KG1 (cell line): ENCODE data around the gene ITPR2.
"Not testable (repeated sequence)": the region's sequence is repeated elsewhere in the genome, so short reads cannot be mapped to it uniquely, and the experiment has no call there.

Experiments
- DNase-seq: peaks from one replicate; lab custom pipeline; 2025; lab: John Stamatoyannopoulos, UW

ITPR2 gene

DNA sequence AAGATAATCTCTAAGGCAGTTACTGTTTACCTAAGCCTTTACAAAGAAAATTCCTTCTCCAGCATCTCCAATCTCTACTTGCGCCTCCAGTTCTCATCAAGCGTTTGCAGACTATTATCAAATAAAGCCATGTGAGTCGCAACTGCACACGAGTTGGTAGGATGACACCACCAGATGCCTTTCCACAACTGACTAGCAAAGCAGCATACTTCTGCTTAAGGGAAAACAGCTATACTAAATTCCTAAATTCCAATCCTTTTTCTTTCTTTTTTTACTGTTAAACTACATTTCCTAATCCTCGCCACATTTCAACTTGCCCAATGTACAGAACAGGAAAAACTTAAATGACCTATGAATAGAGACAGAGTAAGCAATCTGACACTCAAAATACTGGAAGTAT is 166.7 kb downstream of the ITPR2 start:
- DNase-seq = no peak

DNA sequence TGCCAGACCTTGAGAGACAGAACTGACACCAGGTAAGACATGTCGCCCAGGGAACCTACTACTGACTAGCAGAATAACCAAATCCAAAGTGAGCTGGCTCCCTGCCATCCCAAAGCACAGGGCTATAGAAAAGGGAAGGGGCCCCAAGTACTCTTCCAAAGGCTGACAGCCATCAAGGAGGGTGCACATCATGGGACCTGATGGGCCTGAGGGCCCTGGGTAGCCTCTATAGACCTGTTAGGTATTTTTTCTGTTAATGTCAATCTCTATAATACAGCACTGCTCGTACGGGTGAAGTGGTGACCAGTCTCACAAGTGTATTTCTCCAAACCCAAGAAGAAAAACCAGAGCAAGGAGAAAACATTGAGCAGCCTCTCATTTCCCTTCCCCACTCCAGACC is 171.6 kb downstream of the ITPR2 start:
- DNase-seq = no peak

DNA sequence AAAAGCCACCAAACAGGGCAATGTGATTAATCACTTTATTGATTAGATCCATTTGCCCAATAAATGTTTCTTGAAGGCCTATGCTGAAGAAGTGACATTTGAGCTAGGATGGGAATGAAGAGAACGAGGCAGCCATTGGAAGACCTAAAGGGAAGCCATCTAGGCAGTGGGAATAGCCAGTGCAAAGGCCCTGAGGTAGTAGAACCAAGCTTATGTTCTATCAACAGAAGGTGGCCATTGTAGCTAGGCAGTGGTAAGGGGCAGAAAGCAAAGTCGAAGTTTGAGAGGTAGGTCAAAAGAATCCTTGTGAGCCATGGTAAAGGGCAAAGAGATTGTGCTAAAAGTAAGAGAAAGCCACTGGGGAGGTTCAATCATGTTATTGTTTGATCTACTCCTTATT is 173.1 kb downstream of the ITPR2 start:
- DNase-seq = no peak

DNA sequence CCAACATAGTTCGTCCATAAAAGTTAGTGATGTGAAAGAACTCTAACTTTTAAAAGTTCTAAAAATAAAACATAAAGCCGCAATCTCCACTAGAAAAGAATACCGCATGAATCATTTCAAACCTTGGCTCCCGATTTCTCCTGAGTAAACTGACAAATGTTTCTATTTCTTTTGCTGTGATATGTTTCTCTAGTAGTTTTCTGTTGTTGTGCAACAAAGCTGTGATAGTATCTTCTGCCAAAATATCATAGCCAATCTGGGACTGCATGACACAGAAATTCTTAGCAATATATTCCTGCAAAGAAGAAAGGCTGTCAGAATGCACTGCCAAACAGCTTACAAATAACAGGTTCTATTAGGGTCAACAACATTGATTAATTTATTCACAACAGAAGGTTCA is 174.0 kb downstream of the ITPR2 start:
- no peak for DNase-seq

DNA sequence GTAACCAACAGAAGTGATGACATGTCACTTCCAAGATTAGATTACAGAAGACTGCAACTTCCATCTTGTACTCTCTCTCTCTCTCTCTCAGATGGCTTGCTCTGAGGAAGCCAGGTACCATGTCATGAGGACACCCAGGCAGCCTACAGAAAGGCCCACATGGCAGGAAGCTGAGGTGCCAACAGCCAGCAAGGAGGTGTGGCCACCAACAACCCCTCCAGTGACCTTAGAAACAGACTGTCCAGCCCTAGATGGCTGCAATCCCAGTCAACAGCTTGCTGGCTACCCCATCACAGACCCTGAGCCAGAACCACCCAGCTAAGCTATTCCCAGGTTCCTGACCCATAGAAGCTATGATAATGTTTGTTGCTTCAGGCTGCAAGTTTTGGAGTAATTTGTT is 178.4 kb downstream of the ITPR2 start:
- DNase-seq = no peak

DNA sequence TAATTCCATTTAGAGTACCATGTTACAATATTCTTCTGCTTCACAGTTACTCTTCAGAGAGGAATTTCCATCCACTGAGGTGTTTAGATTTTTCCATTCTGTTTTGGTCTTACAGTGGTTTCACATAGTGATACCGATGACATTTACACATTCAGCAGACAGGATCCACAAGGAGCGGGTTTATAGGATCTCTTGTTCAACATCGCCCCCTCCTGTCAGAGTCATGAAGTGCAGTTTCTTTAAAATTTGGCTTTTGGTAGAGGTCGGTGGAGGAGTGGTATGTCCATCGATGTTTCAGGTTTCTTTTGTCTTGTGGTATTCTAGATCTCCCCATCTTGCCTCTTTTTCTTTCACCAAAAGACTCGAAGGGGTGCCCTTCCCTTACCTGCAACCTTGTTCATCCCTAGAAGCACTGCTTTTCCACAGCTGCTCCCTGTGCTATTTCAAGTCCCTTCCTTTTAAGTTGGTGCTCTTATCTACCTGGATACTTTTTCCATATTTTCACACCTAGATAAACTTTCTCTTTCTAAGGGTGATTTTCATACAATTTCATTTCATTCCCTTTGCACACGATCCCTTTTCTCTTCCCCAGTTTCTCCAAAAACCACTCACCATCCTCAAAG is 181.3 kb downstream of the ITPR2 start:
- DNase-seq = peak; percentile 73

DNA sequence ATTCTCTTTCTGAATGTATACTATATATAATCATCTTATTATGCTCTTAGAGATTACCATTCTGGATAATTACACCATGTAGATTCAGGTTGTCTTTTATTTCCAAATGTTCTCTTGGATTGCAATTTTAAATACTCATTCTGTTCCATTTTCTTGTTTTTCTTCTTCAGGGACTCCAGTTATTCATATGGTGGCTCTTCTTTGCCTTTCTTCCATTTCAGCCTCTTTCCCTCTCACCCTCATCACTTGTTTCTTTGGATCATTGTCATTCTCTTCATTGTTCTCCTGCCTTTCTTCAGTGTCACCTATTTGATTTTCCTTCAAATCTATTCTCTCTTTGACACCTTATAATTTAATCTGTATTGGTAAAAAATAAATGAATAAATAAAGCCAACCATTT is 182.0 kb downstream of the ITPR2 start:
- DNase-seq = no peak

DNA sequence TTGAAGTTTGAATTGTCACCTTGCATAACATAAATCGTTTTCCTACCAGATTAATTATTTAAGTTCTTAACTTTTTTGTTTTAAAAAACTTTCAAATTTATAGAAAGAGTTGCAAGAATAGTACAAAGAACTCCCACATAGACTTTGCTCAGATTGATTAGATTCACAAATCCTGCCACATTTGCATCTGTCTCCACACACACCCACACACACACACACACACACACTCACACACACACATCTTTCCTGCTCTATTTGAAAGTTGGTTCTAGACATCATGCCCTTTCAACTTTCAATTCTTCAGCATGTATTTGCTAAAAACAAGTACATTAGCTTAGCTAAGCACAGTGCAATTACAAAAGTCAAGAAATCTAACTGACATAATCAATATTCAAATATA is 184.0 kb downstream of the ITPR2 start:
- no peak for DNase-seq

DNA sequence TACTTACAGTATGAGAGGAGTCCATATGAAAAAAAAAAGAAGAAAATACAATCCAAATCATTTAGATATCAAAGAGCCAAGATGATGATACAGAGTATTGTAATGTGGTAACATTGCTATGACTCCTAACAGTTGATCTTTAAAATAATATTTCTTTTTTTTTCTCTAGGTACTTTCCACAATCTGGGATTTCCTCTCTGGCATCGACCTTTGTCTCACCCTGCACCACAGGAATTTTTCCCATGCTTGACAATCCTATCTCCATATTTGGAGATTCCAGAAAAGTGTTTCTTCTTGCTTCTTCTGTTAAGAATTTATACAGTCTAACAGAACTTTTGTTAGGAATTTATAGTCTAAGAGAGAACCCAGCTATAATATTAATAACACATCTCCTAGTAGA is 184.4 kb downstream of the ITPR2 start:
- no peak for DNase-seq

DNA sequence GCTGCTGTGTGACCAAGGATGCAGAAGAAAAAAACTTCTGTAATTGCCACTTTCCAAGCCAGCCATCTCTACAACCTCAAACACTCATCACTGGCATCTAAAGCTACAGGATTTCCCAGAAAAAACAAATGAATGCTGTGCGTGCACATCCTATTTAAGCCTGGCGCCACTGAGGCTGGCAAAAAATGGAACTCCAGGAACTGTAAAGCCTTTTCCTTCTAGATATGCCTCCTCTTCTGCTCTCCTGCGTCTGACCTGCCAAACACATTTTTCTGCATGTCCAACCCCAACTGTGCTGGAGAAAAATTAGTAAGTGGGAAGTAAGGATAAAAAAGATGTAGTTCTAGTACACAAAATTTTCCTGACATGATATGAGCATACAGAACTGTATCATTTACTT is 184.9 kb downstream of the ITPR2 start:
- no peak for DNase-seq

DNA sequence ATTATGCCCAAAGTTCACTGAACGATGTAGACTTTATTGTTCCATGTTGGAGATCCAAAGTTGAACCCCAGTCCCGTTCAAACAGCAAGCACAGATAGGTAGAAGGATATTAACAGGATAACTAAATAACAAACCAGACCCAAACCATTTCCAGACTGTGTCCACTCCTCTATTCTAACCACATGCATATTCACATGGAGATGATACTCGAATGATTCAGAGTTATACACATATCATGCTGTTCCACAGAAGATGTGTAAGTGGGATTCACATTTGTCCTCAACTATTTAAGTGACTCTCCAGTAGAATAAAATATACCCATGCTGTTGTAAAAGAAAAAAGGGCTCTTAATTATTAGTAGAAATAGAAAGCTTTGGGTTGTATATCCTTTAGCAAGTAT is 185.9 kb downstream of the ITPR2 start:
- DNase-seq = no peak

DNA sequence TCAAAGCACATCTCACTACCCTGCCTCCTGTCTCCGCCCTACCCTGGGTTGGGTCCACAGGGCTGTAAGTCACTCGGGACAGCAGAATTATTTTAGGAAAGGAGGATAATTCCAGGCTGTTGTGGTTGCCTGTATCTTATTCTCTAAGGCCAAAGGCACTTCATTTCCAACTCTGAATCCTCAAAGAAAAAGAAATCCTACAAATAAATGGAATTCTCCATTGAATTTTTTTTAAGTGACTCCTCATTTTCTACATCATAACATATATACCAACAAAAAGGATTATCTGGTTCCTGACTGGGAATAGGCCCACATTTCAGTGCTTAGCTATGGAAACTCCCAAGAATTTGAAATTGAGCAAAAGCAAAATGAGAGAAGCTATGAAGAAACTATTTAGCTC is 186.4 kb downstream of the ITPR2 start:
- no peak for DNase-seq

DNA sequence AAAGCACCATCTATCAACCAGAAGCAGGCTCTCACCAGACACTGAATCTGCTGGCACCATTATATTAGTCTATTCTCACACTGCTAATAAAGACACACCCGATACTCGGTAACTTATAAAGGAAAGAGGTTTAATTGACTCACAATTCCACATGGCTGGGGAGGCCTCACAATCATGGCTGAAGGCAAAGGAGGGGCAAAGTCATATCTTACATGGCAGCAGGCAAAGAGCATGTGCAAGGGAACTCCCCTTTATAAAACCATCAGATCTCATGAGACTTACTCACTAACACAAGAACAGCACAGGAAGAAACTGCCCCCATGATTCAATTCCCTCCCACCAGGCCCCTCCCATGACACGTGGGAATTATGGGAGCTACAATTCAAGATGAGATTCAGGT is 188.6 kb downstream of the ITPR2 start:
- not testable (repeated sequence) for DNase-seq

DNA sequence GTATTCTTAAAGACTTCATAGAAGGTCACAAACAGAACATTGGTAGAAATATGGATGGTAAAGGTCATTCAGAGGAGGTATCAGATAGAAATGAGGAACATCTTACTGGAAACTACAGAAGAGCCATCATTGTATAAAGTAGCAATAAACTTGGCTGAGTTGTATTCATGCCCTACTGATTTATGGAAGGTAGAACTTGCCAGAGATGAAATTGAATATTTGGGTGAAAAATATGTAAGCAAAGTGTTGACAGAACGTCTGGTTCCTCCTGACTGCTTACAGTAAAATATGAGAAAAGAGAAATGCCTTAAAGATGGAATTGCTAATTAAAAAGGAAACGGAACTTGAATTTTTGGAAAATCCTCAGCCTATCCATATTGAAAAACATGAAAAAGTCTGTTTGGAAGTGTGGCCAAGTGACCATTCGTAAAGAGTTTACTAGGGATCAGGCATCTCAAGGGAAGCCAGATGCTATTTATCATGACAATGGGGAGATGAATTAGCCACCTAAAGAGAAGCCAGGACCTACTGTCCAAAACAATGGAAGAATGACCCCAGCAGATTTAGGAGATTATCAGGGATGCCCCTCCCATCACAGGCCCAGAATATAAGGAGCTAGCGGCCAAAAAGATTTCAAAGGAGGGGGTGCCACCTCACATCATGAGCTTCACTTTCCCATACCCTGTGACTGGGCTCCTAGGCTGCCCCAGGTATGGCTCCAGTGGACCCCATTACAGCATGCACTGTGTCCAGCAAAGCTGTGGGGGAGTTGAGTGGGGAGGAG is 189.3 kb downstream of the ITPR2 start:
- no peak for DNase-seq

DNA sequence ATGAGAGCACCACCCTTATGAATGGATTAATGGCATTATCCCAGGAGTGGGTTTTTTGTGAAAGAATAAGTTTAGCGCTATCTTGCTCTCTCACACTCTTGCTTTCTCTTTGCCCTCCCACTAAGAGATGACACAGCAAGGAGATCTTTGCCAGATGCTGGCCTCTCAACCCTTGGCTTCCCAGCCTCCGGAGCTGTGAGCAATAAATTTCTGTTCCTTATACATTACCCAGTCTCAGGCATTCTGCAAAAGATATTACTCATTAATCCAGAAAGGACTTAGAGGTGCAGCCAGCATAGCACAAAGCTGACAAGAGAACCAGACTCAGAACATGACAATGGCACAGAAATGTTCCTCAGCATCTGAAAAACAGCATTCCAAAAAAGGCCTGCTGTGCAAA is 190.6 kb downstream of the ITPR2 start:
- DNase-seq = no peak

DNA sequence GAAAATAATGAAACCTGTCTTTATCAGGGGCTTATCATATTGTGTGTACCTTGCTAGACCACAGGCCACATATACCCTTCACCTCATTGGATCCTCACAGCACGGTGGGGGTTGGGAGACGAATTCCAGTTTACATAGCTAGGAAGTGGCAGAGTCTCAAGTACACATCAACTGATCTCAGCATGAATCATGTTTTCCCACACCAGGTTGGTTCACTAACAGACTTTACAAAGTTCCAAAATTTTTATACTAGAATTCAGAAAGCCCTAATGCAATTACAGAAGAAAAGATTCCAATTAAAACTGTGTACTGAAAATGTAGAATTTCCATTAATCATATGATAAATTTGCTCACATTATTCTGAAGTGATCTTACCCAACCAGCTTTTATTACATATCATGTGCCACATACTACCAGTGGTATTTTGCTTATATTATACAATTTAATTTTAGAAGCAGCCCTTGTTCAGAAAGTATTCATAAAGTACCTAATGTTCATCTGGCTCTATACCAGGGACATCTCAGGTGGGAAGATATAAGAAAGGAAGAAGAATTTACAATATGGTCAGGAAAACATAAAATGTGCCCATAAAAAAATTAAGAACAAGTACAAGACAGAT is 196.2 kb downstream of the ITPR2 start:
- no peak for DNase-seq

DNA sequence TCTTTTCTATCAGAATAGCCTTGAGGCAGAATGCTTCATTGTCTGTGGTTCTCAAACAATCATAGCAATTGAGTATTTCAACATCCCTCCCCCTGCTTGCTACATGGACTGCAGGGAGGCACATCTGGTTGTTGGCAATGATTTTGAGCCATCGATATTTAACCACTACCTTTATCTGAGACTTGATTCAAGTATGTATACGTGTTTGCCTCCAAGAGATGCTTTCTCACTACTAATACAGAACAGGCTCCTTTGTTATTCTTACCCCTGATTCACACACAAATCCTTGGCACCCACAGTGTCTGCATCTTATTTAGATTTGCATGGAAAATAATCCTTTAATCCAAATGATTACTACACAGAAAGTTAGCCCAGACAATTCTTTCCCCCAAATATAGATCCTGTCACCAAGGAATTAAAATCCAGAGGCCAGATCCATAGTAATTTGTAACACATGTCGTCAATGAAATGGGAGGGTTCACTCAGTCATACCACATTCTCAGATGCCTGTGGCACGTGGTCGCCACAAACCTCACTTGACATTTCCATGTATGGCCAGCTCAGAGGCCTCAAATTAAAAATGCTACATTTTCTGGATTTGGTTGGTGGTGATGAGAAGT is 199.3 kb downstream of the ITPR2 start:
- DNase-seq = no peak

DNA sequence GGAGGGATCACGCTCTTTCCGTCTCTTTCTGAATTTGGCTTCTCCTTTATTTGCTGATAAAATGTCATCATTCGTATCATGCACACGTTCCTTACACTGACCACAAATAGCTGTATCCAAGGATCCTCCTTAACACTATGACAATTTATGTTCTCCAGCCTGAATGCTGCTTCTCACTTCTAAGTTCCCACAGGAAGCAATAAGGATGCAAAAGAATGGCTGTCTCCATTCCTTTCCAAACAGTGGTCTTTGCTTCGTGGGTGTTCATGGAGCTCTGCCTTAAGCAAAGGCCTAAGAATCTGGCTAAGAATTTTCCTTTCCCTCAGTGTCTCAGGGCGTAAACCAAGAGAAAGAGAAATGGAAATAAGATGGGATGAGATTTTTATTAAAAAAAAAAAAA is 200.2 kb downstream of the ITPR2 start:
- DNase-seq = no peak

DNA sequence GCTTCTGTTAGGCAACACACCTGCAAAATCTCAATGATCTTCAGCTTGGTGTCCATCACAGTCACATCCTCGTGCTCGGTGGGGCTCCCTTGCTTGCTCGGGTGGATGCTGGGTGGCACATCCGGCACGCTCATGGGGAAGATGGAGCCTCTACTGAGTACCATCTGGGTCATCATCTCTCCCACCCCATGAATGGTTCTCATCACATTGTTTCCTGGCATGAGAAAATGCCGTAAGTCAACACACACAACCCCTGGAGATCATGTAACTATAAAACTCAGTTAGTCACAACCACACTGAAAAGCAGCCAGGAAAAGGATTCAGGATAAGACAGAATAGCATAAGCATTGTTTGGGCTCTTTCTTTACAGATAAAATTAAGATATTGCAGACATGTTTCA is 201.1 kb downstream of the ITPR2 start:
- DNase-seq = no peak

DNA sequence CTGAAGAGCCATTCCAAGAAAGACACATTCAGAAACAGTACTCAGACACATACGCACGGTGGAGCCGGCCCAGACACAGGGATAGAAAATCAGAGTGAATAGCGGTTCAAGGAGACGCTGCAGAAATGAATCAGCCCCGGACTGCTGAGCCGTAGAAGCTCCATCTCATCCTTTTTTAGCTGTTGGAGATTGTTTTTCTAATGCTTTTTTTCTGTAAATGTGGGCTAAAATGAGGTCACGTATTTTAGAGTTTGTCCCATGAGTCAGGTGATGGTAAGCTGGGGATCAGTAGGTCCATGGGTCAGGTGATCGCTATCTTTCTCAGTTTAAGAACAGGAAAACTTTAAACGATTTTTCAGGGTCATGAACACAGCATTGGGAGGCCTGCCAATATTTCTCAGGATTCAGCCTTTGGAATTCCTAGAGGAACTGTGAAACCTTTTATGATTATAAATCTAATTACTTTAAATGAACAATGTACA is 202.4 kb downstream of the ITPR2 start:
- DNase-seq = no peak

DNA sequence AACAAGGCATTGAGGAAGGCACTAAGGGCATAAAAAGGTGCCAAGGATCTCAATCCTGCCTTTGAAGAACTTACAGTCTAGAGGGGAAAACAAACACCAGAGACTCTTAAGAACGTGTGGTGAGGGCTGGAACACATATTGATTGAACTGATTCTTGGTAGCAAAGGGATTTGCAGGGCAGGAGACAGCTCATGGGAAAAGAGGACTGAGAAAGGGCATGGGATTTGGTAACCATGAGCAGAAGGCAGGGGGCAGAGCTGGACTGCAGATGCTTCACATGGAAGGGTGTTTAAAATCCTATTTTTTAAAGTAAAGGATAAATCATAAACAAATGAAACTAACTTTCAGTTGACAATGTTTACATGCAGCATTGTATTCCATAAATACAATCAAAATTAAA is 203.1 kb downstream of the ITPR2 start:
- DNase-seq = no peak

DNA sequence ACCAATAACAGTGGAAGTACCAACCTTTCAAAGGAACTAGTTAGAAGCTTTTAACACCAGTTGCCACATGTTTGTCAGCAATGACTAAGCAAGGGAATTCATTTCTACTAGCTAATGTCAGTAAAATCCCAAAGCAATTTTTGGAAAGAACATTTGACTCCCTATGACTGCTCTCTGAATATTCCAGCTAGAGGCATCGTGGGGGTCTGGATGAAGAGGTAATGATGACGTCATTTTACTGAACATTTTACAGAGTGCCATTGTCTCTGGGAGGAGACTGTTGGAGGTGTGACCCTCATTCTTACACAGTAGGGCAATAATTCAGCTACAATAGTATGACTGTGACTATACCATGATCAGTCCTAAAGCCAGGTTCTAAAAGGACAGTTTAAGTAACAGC is 204.8 kb downstream of the ITPR2 start:
- no peak for DNase-seq

DNA sequence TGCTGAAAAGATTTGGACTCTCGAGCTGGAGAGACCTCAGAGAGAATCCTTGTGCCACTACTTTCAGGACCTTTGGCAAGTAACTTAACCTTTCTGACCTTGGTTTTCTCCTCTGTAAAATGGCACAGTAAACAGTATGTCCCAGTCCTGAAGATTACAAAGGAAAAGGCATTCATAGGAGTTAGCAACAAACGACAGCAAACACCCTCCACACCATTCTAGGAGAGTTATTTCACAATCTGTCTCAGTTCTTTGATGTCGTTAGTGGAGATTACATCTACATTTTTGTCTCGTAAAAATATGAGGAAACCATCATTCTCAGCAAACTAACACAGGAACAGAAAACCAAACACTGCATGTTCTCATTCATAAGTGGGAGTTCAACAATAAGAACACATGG is 205.7 kb downstream of the ITPR2 start:
- DNase-seq = no peak
